Vein endothelial cell (primary cell): ENCODE data around the gene GLB1L. TPM values are rescaled to one million over a fixed set of nuclear protein-coding genes. Genes with fewer than 3 reads are reported as not detected.

Source experiments
- small RNA-seq: library from RNA; depleted of rRNA; stranded (forward); fragments of <200 nt; gene quantifications from one replicate; pipeline ENCODE3, GENCODE V24; 2012
- total RNA-seq: library from RNA; depleted of rRNA; stranded (reverse); fragments of >200 nt; gene quantifications from 2 replicates; pipeline ENCODE4 v1.2.3, GENCODE V29; 2012

Gene GLB1L
- 5.7 and 6.9 TPM in 2 replicates for total RNA-seq

GRCh38 chr2:219245148-219245898 is at the start of gene GLB1L, which contains the start of gene STK16:
TSS of gene GLB1L (minus strand) at chr2:219245444. CDS start at chr2:219243573, 1,871 bp downstream.
TSS of gene STK16 (plus strand) at chr2:219245479. CDS start at chr2:219246000, 521 bp downstream.

GRCh38 chr2:219279151-219279915 is 34.1 kb upstream of the GLB1L start, which contains the start of gene DNAJB2:
TSS of gene DNAJB2 (plus strand) at chr2:219279366. CDS start at chr2:219279834, 468 bp downstream.

GRCh38 chr2:219253753-219254589 is 8.7 kb upstream of the GLB1L start, which contains the start of gene TUBA4A:
TSS of gene TUBA4A (minus strand) at chr2:219253918. CDS start at chr2:219253858, 60 bp downstream.

GRCh38 chr2:219252900-219253752 is 7.9 kb upstream of the GLB1L start, which contains the start of gene TUBA4B:
TSS of gene TUBA4B (plus strand) at chr2:219253243. CDS start at chr2:219253408, 165 bp downstream.

GRCh38 chr2:219229305-219230058 is 15.8 kb downstream of the GLB1L start, which contains the start of the genes ANKZF1 and ATG9A:
TSS of gene ANKZF1 (plus strand) at chr2:219229806. CDS start at chr2:219230258, 452 bp downstream.
TSS of gene ATG9A (minus strand) at chr2:219229636. CDS start at chr2:219228024, 1,612 bp downstream.

GRCh38 chr2:219218732-219219701 is 26.2 kb downstream of the GLB1L start, which contains the start of gene ABCB6:
TSS of gene ABCB6 (minus strand) at chr2:219218958. CDS start at chr2:219218673, 285 bp downstream.

GRCh38 chr2:219206328-219207133 is 38.7 kb downstream of the GLB1L start, which contains the start of gene ZFAND2B:
TSS of gene ZFAND2B (plus strand) at chr2:219206782. CDS start at chr2:219206988, 206 bp downstream.

Small RNAs within 50 kb of the gene (small RNA-seq; reads per million reads assigned to genes)
- gene MIR153-1, result not detected

Other genes starting within 250 kb of the GLB1L start
- not detected in 2 replicates for gene CFAP65, start 203.9 kb downstream of the GLB1L start, total RNA-seq
- gene IHH, start 184.5 kb downstream of the GLB1L start, total RNA-seq, result 0.33 TPM in 1 of 2 replicates, not detected in the other
- gene NHEJ1, start 84.6 kb downstream of the GLB1L start, total RNA-seq, result 19.3 and 23.3 TPM in 2 replicates
- gene SLC23A3, start 75.4 kb downstream of the GLB1L start, total RNA-seq, result 2.3 and 2.6 TPM in 2 replicates
- 25.2 TPM in 2 replicates for gene CNPPD1, start 68.5 kb downstream of the GLB1L start, total RNA-seq
- 55.8 and 64.0 TPM in 2 replicates for gene RETREG2, start 67.2 kb downstream of the GLB1L start, total RNA-seq
- gene ZFAND2B, start 38.7 kb downstream of the GLB1L start, total RNA-seq, result 20.3 and 22.2 TPM in 2 replicates
- gene ABCB6, start 26.5 kb downstream of the GLB1L start, total RNA-seq, result 15.7 and 18.9 TPM in 2 replicates
- gene ATG9A, start 15.8 kb downstream of the GLB1L start, total RNA-seq, result 66.6 and 70.7 TPM in 2 replicates
- 18.5 and 22.5 TPM in 2 replicates for gene ANKZF1, start 15.6 kb downstream of the GLB1L start, total RNA-seq
- 21.9 and 31.5 TPM in 2 replicates for gene STK16, start within 50 bp of the GLB1L start, total RNA-seq
- gene TUBA4B, start 7.8 kb upstream of the GLB1L start, total RNA-seq, result not detected in 2 replicates
- gene TUBA4A, start 8.5 kb upstream of the GLB1L start, total RNA-seq, result 24.8 and 25.0 TPM in 2 replicates
- 19.6 and 24.5 TPM in 2 replicates for gene DNAJB2, start 33.9 kb upstream of the GLB1L start, total RNA-seq
- not detected in 2 replicates for gene PTPRN, start 64.0 kb upstream of the GLB1L start, total RNA-seq
- not detected in 2 replicates for gene RESP18, start 87.3 kb upstream of the GLB1L start, total RNA-seq
- gene DNPEP, start 142.5 kb upstream of the GLB1L start, total RNA-seq, result 57.2 and 60.8 TPM in 2 replicates
- under 0.01 TPM in 1 of 2 replicates, not detected in the other for gene DES, start 172.9 kb upstream of the GLB1L start, total RNA-seq
- under 0.01 and 1.4 TPM in 2 replicates for gene SPEG, start 189.4 kb upstream of the GLB1L start, total RNA-seq